Measurements from ENCODE around the gene SOX11.

SOX11 gene

DNA sequence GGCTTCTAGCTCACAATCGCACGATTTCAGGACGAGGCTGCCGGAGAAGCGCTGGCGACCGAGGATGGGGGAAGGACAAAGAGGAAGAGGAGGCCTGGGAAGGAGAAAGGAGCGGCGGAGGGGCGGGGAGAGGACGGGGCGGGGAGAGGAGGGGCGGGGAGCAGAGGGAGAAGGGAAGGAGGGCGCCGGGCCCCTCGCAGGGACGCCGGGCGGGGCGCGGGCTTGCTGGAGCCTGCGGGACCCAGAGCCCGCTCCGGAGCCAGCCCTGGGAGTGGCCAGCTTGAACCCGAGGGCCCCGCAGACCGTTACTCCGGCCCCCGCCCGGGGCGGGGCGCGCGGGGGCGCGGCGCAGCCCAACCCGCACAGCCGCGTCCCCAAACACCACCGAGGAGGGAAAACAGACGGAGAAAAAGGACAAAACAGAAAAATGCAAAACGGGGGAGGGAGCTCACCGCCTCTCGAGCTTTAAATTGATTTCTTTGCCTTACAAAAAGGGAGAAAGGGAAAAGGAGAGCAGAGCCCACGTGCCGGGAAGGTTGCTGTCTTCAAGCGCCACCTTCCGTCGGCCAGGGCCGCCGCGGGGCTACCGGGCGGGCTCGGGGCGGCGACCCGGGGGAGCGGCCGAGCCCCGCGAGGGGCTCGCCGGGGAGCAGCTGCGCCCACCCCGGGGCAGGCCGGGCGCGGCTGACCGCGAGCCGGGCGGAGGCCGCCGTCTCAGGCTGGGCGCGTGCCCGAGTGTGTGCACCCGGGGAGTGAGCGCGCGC lies 781 bp upstream of the SOX11 start:
- DNase-seq (ENCODE audit: low read depth in 3 of 3): no peak

DNA sequence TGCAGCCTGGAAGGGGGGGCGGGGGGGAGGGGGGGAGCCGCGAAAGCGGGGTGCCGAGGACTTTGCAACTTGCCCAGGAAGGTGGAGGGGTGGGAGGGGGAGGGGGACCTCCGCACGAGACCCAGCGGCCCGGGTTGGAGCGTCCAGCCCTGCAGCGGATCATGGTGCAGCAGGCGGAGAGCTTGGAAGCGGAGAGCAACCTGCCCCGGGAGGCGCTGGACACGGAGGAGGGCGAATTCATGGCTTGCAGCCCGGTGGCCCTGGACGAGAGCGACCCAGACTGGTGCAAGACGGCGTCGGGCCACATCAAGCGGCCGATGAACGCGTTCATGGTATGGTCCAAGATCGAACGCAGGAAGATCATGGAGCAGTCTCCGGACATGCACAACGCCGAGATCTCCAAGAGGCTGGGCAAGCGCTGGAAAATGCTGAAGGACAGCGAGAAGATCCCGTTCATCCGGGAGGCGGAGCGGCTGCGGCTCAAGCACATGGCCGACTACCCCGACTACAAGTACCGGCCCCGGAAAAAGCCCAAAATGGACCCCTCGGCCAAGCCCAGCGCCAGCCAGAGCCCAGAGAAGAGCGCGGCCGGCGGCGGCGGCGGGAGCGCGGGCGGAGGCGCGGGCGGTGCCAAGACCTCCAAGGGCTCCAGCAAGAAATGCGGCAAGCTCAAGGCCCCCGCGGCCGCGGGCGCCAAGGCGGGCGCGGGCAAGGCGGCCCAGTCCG lies 540 bp downstream of the SOX11 start:
- DNase-seq (ENCODE audit: low read depth in 3 of 3): no peak

- DNase-seq (ENCODE audit: low read depth in 3 of 3): no peak
These were observed 1.4 kb downstream of the SOX11 start for GRCh38 chr2:5693287-5694201.

GRCh38 chr2:5694306-5694705 lies 2.1 kb downstream of the SOX11 start:
- no peak for DNase-seq (ENCODE audit: low read depth in 3 of 3)

DNA sequence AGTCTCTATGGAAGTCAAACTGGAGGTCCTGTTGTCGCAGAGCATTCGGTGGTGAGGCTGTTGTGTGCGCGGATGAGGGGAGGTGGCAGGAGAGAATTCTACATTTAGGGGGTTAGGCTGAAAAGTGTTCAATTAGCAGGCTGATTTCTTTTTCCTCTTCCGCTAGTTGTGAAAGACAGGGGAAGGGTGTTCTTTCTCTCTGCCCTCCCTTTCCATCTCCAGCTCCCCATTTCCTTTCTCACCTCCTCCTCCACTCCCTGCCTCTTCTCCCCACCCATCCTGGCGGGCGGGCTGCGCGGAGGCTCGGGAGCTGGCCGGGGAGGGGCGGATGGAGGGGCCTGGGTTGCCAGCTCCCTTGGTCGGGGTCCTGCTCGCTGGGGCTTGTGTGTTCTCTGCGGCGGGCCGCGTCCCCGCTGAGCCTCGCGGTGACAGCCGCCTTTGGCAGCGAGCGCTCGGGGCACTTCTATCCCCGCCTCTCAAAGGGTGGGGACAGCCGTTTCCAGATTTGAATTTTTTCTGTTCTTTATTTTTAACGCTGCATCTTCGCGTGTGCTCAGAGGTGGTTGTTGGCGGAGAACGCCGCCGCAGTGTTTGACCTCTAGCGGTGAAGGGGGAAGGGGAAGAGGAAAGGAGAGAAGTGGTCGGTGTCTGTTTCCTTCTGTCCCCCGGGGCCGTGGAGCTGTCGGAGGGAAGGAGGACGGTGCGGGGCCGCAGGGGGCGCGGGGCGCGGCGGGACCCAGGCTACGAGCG lies 3.6 kb downstream of the SOX11 start:
- no peak for DNase-seq (ENCODE audit: low read depth in 3 of 3)

- DNase-seq (ENCODE audit: low read depth in 3 of 3): no peak
These were observed 4.3 kb downstream of the SOX11 start for GRCh38 chr2:5696404-5696944.

- DNase-seq (ENCODE audit: low read depth in 3 of 3): no peak
These were observed 4.8 kb downstream of the SOX11 start for GRCh38 chr2:5696945-5697521.

DNA sequence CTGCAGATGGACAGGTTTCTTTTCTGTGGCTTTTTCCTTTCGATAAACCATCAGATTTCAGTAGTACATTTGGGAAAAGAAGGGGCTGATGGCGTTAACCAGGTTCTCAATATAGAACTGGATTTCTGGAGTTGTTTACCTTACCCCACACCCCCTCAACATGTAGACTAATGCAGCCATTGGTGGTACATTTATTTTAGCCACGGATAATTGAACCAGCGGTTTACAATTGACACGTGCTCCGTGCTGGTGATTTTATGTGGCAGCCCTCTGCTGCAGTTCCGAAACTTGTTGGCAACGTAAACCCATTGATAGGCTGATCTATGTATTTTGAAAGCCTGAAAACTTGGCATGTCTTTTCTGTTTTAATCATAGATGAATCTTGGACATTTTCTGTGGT lies 5.4 kb downstream of the SOX11 start:
- DNase-seq (ENCODE audit: low read depth in 3 of 3): no peak

DNA sequence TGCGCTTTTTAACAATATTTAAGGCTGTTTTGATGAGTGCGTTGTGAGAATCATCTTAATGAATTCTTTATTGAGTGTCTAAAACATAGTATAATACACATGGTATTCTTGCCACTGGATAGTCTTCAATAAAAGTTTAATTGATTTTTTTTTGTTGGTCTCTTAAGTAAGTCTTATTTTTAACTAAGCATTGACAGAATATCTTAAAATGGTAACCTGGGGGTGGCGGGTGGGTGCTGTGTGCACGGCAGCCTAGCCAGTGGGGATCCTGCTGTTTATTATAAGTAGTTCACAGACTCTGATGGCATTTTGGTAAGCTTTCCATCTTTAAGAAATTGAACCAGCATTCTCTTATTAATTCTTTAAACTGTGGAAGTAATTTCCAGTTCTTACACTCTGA lies 6.0 kb downstream of the SOX11 start:
- no peak for DNase-seq (ENCODE audit: low read depth in 3 of 3)

- DNase-seq (ENCODE audit: low read depth in 3 of 3): no peak
These were observed 7.8 kb downstream of the SOX11 start for GRCh38 chr2:5699963-5700362.

DNA sequence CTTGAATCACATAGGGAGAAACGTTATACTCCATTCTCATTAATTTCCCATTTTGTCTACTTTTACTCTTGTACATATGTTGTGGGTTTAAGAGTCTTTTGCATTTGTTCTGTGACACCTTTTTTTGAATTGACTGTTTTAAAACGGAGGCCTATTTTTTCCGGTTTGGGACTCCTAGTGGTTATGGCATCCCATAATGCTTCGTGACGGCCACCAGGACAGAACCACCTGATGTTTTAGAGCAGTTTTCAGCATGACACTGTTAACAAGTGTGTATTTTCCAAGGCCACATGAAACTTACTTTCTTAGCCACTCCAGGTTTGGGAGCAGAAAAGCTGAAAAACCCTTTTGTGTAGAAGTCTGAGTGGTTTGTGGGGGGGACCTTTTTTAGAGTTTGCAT lies 8.4 kb downstream of the SOX11 start:
- DNase-seq (ENCODE audit: low read depth in 3 of 3): no peak

GRCh38 chr2:5701266-5701665 lies 9.1 kb downstream of the SOX11 start:
- no peak for DNase-seq (ENCODE audit: low read depth in 3 of 3)

DNA sequence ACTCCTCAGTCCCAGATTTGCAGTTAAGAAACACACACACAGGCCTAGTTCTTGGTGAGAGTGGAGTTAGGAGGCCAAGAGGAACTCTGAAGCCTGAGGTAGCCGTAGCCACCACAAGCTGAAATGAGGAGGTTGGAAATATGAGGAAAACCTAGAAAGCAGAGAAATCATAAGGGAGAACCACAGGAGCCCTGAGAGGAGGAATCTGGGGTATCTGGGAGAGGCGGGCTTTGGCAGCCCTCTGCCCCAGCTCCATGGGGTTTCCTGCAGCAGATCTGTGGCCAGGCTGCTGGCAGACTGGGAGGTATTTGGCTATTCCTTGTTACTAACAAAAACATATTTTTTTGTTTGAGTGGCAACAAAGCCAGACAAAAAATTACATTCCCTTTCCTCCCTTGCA lies 11.0 kb downstream of the SOX11 start:
- DNase-seq (ENCODE audit: low read depth in 3 of 3): no peak

GRCh38 chr2:5705490-5705889 lies 13.3 kb downstream of the SOX11 start:
- DNase-seq (ENCODE audit: low read depth in 3 of 3): no peak

GRCh38 chr2:5706717-5707455 lies 14.7 kb downstream of the SOX11 start:
- no peak for DNase-seq (ENCODE audit: low read depth in 3 of 3)

GRCh38 chr2:5710615-5711014 lies 18.4 kb downstream of the SOX11 start:
- no peak for DNase-seq (ENCODE audit: low read depth in 3 of 3)

- no peak for DNase-seq (ENCODE audit: low read depth in 3 of 3)
These were observed 20.9 kb downstream of the SOX11 start for GRCh38 chr2:5713101-5713500.

GRCh38 chr2:5719629-5720334 lies 27.6 kb downstream of the SOX11 start:
- no peak for DNase-seq (ENCODE audit: low read depth in 3 of 3)

DNA sequence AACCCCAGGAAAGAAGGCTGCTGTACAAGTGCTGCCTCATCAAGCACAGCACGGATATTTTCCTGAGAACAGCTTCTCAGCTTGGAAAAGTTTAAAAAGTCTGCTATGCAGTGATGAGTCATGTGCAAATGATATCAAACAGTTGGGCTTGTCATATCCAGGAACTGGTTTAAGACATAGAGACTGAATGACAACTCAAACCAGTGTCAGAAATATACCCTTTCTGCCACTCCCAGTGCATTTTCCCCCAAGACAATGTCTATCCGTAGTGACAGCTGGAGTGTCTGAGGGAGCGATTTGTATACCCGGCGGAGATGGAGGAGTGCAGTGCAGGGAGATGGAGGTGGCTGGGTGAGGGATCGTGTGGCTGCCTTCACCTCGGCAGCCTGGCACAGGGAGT lies 28.2 kb downstream of the SOX11 start:
- DNase-seq (ENCODE audit: low read depth in 3 of 3): no peak

GRCh38 chr2:5722236-5722635 lies 30.1 kb downstream of the SOX11 start:
- DNase-seq (ENCODE audit: low read depth in 3 of 3): no peak
